HepG2 (cell line): Measurements from ENCODE around the gene HNRNPA0.

Source experiments
- CTCF ChIP-seq: sonication (generic); formaldehyde crosslinking; IDR thresholded peaks from 2 replicates; pipeline ENCODE4 v1.5.0; 2020; ENCODE audit warnings: mild to moderate bottlenecking, missing genetic modification reagents, moderate library complexity
- PRDM15 ChIP-seq: sonication (generic); formaldehyde crosslinking; IDR thresholded peaks from 2 replicates; pipeline ENCODE4 v1.4.0; 2020; ENCODE audit warnings: missing genetic modification reagents
- UBTF ChIP-seq: sonication (generic); formaldehyde crosslinking; IDR thresholded peaks from 2 replicates; pipeline ENCODE4 v1.4.0; 2020; ENCODE audit warnings: mild to moderate bottlenecking, missing genetic modification reagents

- TF ChIP-seq UBTF (no peak), CTCF (no peak), PRDM15 (CRISPR knock-in tag) (no peak)
Observed at GRCh38 chr5:137731176-137731575, 23.0 kb downstream of the HNRNPA0 start.
